Measurements from ENCODE around the gene PTPRK. TPM values are rescaled to one million over a fixed set of nuclear protein-coding genes. Genes with fewer than 3 reads are reported as not detected.

The PTPRK gene
- polyA plus RNA-seq, 3 donors: 0.01 TPM; not detected in 2

DNA sequence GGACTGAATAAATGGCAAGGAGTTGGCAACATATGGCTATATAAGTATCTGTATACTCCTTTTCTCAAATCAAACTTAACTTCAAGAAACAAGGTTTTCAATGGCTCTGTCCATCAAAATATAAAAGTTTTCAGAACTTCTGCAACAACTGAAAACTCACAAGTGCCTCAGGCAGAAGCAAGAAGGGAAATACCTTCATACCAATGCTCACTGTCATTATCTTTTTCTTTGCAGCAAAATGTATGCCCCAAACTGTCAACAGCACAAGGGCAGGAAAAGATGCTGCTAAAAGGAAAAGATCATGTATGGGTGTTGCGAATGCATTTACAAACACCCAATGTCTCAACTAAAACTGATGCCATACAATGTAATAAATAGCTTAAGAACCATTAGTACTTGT is 45.9 kb downstream of the PTPRK start:
- H3K27ac Mint-ChIP-seq: no peak overlapping the region
- no peak for DNase-seq
- no CpG with 5 or more reads among the region's 1 CpG for WGBS (ENCODE audit: insufficient coverage)

DNA sequence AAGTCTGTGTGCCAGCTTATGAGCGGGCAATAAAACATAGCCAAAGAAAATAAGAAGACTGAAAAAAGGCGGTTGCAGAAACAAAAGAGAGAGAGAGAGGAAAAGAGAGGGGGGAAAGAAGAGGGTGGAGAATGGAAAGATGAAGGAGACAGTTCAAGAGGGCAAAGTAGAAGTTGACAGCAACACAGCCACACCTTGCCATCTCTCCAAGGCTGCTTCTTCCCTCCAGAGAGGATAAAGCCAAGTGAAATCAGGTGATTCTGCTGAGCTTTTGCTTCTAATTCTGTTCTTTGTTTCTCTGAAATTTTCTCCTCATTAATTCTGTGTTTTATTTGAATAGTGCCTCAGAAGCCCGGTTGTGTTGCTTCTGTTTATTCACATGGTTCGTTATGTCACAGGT is 48.5 kb downstream of the PTPRK start:
- Histone ChIP-seq H3K9me3 (replicated peaks in 1 of 2; ENCODE audit: control insufficient read depth in 1 of 2, insufficient read depth in 1 of 2, low read length in 2 of 2) (no peaks in the 10 kb centered on the region), H4K20me1 (ENCODE audit: insufficient read depth, low read length) (no peaks in the 10 kb centered on the region), H3K79me2 (ENCODE audit: insufficient read depth, low read length) (no peaks in the 10 kb centered on the region), H3K36me3 (replicated peaks in 1 of 2; ENCODE audit: control insufficient read depth in 1 of 2, insufficient read depth in 2 of 2, low read length in 2 of 2) (no peaks in the 10 kb centered on the region), H2AFZ (ENCODE audit: insufficient read depth, low read depth, low read length, poor library complexity, severe bottlenecking) (no peak overlapping the region), H3K27ac (ENCODE audit: low read depth in 1 of 2, low read length in 2 of 2) (no peak overlapping the region), H3K9ac (ENCODE audit: insufficient read depth, low read length, poor library complexity, severe bottlenecking) (no peak overlapping the region), H3K4me2 (replicated peaks; ENCODE audit: extremely low read depth, low read length, poor library complexity, severe bottlenecking) (no peak overlapping the region), H3K4me1 (ENCODE audit: control insufficient read depth in 1 of 2, insufficient read depth in 2 of 2, low read length in 2 of 2) (no peaks in the 10 kb centered on the region), H3K4me3 (replicated peaks in 1 of 3; ENCODE audit: low read depth in 2 of 3, low read length in 3 of 3) (no peak overlapping the region), H3K27me3 (ENCODE audit: control insufficient read depth in 2 of 2, insufficient read depth in 2 of 2, low read length in 2 of 2) (no peaks in the 10 kb centered on the region)
- WGBS (ENCODE audit: insufficient coverage): 75% methylated on average over 2 of the region's 4 CpGs
- DNase-seq: no peak
- H3K4me3 Mint-ChIP-seq: no peak overlapping the region
- peaks cover 0 to 2% (median 0%) of the 10 kb centered on the region in 7 donors for H3K9me3 Mint-ChIP-seq
- H3K27me3 Mint-ChIP-seq (ENCODE audit: low read depth in 3 of 3): no peaks in the 10 kb centered on the region
- intact Hi-C loops (cut with micrococcal nuclease): no loop called here
- H3K27ac Mint-ChIP-seq: no peak overlapping the region
- no peaks in the 10 kb centered on the region for H3K4me1 Mint-ChIP-seq
- H3K36me3 Mint-ChIP-seq: no peaks in the 10 kb centered on the region
- TF ChIP-seq, protein P1, sequence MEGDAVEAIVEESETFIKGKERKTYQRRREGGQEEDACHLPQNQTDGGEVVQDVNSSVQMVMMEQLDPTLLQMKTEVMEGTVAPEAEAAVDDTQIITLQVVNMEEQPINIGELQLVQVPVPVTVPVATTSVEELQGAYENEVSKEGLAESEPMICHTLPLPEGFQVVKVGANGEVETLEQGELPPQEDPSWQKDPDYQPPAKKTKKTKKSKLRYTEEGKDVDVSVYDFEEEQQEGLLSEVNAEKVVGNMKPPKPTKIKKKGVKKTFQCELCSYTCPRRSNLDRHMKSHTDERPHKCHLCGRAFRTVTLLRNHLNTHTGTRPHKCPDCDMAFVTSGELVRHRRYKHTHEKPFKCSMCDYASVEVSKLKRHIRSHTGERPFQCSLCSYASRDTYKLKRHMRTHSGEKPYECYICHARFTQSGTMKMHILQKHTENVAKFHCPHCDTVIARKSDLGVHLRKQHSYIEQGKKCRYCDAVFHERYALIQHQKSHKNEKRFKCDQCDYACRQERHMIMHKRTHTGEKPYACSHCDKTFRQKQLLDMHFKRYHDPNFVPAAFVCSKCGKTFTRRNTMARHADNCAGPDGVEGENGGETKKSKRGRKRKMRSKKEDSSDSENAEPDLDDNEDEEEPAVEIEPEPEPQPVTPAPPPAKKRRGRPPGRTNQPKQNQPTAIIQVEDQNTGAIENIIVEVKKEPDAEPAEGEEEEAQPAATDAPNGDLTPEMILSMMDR (IDR thresholded peaks at IDR 0.05): no peak

More for the DNA sequence above, 45.9 kb downstream of the PTPRK start:
- Histone ChIP-seq H3K27me3 (ENCODE audit: control insufficient read depth in 2 of 2, insufficient read depth in 2 of 2, low read length in 2 of 2) (no peaks in the 10 kb centered on the region), H3K4me2 (replicated peaks; ENCODE audit: extremely low read depth, low read length, poor library complexity, severe bottlenecking) (no peak overlapping the region), H3K9me3 (replicated peaks in 1 of 2; ENCODE audit: control insufficient read depth in 1 of 2, insufficient read depth in 1 of 2, low read length in 2 of 2) (no peaks in the 10 kb centered on the region), H3K4me3 (replicated peaks in 1 of 3; ENCODE audit: low read depth in 2 of 3, low read length in 3 of 3) (no peak overlapping the region), H3K79me2 (ENCODE audit: insufficient read depth, low read length) (no peaks in the 10 kb centered on the region), H3K27ac (ENCODE audit: low read depth in 1 of 2, low read length in 2 of 2) (no peak overlapping the region), H3K4me1 (ENCODE audit: control insufficient read depth in 1 of 2, insufficient read depth in 2 of 2, low read length in 2 of 2) (no peaks in the 10 kb centered on the region), H3K36me3 (replicated peaks in 1 of 2; ENCODE audit: control insufficient read depth in 1 of 2, insufficient read depth in 2 of 2, low read length in 2 of 2) (no peaks in the 10 kb centered on the region), H2AFZ (ENCODE audit: insufficient read depth, low read depth, low read length, poor library complexity, severe bottlenecking) (no peak overlapping the region), H3K9ac (ENCODE audit: insufficient read depth, low read length, poor library complexity, severe bottlenecking) (no peak overlapping the region), H4K20me1 (ENCODE audit: insufficient read depth, low read length) (no peaks in the 10 kb centered on the region)
- Mint-ChIP-seq H3K9me3 (peaks cover 0 to 2% (median 0%) of the 10 kb centered on the region in 7 donors), H3K36me3 (no peaks in the 10 kb centered on the region), H3K27me3 (ENCODE audit: low read depth in 3 of 3) (no peaks in the 10 kb centered on the region), H3K4me1 (no peaks in the 10 kb centered on the region), H3K4me3 (no peak overlapping the region)
- intact Hi-C loops (cut with micrococcal nuclease): no loop called here
- TF ChIP-seq, protein P1 (IDR thresholded peaks at IDR 0.05): no peak

All from CD14-positive monocyte (primary cell).